GM11168 (cell line): ENCODE measurements around the gene IRGQ.
"Not testable (repeated sequence)": the region's sequence is repeated elsewhere in the genome, so short reads cannot be mapped to it uniquely, and the experiment has no call there.

ENCODE experiments used
- in situ Hi-C: fragments of 300-500 bp; cut with MboI; formaldehyde crosslinking; loops from one replicate; pipeline ENCODE4 v1.12.0; 2022; ENCODE audit warnings: low sequenced_read_pairs; ENCODE audit not compliant: unreplicated experiment

The IRGQ gene

DNA sequence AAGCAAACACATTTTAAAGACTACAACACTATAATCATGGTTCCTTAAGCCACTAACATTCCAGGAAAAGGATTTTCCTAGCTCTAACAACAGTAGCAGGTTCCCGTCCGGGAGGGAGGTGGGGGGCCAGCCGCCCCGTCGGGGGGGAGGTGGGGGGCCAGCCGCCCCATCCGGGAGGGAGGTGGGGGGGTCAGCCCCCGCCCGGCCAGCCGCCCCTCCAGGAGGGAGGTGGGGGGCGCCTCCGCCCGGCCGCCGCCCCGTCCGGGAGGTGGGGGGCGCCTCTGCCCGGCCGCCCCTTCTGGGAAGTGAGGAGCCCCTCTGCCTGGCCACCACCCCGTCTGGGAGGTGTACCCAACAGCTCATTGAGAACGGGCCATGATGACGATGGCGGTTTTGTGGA, 48.0 kb downstream of the IRGQ start:
- in situ Hi-C loops, result not testable (repeated sequence)

DNA sequence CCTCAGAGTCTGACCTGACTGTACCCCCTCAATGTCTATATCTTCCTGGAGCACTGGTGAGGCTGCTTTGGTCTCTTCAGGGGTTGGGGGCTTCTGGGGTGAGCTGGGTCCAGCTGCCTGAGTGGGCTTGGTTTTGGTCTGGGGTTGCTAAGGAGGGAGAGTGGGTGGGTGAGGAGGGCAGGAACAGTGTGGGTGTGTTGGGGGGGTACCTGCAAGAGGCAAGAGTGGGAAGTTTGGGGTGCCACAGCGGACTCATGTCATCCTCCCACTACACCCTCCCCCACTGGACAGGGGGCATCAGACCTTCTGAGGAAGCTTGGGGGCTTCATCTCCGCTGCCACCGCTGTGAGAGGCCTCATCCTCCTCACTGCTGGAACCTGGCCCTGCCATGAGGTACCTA, 49.4 kb downstream of the IRGQ start:
- in situ Hi-C loops, result no loop called here

DNA sequence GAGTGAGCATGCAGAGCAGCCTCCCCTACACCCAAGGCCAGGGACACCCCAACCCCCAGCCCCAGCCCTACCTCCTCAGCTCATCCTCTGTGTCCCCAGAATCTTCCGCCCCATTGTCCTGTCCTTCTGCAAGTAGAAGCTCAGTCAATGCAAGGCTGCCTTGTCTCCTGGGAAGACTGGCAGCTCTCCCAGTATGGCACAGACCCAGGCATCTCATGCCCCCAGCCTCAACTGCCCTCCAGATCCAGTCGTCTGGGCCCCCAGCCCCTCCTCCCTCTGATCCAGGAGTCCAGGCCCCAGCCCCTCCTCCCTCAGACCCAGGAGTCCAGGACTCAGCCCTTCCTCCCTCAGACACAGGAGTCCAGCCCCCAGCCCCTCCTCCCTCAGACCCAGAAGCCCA, 50.0 kb downstream of the IRGQ start:
- in situ Hi-C loops, result no loop called here

DNA sequence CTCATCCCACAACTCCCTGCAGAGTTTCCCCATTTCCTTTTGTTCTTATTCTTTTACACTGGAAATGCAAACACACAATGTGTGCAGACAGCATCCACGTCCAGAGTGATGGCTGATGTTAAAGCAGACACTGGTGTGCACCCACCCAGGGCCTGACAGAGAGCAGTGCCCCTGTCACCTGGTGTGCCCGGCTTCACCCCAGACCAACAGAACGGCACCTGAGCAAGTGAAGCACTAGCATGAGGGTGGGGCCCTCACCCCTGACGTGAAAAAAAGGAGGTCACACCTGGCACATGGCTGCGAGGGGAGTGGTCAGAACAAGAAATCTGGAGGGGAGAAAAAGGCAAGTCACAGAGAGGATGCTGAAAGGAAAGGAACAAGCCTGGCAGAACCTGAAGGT, 50.7 kb downstream of the IRGQ start:
- in situ Hi-C loops, result no loop called here

DNA sequence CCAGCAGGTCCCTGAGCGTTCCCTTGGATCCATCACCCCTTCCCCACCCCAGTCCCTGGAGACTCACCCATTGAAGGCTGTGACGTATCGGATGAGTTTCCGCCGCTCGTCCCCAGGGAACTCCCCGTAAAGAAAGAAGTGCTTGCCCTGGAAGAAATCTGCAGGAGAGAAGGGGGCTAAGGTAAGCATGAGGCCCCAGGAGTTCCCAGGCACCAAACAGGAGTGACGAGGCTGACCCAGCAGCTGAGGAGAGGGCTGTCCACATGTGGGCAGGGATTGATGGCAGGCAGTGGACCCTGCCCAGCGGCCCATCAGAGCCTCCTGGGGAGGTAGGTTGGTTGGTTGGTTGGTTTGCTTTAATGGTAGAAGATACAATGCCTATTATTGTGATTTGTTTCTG, 51.9 kb downstream of the IRGQ start:
- in situ Hi-C loops, result no loop called here

DNA sequence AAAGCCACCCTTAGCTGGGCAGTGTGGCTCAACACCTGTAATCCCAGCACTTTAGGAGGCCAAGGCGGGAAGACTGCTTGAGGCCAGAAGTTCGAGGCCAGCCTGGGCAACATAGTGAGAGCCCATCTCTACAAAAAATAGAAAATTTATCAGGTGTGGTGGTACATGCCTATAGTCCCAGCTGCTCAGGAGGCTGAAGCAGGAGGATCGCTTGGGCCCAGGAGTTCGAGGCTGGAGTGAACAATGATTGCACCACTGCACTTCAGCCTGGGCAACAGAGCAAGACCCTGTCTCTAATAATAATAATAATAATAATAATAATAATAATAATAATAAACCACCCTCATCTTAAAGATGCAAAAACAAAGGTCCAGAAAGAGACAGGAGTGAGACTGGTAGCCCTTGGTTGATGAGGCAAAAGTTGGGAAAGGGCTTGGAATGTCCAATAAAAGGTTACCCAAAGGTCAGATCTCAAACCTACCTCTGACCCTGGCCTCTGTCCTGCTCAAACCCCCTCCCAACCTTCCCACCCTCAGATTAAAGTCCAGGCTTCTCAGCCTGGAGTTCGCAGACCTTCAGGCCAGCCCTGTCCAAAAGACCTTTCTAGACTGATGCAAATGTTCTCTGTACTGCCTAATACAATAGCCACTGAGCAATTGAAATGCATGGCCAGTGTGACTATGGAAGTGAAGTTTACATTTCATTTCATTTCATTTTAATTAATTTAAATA, 53.8 kb downstream of the IRGQ start:
- in situ Hi-C loops, result no loop called here

DNA sequence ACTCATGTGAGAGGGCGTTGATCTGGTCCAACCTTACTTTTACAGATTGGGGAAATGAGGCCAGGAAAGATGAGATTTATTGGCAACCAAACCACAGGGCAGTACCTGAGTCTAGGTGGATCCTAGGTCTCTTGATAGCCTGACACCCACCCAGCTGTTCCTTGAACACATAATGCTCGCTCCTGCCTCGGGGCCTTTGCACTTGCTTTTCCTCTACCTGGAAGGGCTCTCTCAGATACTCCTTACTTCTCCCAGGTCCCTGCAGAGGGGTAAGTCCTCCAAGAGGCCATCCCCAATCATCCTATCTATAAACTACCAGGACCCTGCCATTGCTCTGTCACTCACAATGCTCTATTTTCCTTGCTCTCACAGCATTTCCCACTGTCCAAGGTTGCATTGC, 55.6 kb downstream of the IRGQ start:
- in situ Hi-C loops, result no loop called here

DNA sequence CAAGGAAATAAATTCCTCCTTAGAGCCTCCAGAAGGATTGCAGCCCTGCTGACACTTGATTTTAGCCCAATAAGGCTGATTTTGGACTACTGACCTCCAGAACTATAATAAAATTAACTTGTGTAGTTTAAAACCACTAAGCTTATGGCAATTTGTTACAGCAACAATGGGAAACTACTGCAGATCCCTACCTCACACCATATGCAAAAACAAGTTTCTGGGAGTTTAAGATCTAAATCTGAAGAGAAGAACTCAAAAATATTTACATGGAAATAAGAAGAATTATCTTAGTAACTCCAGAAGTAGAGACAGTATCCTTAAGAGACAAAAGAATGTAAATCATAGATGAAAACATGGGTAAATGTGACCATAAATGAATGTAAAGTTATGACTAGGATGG, 57.0 kb downstream of the IRGQ start:
- in situ Hi-C loops, result no loop called here

DNA sequence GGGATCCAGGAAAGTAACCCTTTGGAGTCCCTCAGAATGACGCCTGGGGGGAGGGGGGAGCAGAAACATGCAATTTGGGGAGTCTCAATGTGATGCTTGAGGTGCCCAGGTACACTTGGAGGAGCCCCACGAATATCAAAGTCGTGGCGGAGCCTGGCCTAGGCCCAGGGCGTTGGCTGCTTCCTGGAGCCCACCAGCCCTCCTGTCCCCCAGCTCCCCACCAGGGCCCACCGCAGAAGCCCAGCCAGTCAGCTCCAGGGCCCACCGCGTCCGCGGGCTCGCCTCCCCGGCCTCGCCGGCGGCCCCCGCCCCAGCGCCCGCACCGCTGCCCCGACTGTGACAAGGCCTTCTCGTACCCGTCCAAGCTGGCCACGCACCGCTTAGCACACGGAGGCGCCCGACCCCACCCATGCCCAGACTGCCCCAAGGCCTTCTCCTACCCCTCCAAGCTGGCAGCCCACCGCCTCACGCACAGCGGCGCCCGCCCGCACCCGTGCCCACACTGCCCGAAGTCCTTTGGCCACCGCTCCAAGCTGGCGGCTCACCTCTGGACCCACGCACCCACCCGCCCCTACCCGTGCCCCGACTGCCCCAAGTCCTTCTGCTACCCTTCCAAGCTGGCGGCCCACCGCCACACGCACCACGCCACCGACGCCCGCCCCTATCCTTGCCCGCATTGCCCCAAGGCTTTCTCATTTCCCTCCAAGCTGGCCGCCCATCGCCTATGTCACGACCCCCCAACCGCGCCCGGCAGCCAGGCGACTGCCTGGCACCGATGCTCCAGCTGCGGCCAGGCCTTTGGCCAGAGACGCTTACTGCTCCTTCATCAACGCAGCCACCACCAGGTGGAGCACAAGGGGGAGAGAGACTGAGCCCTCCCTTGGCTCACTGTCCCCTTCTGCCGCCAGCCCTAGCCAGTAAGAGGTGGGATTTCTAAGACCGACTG, 60.8 kb downstream of the IRGQ start:
- in situ Hi-C loops, result no loop called here
